HG03066 (cell line): ENCODE measurements around the gene PRIM2.
"Not testable (repeated sequence)": the region's sequence is repeated elsewhere in the genome, so short reads cannot be mapped to it uniquely, and the experiment has no call there.

Source experiments
- ATAC-seq: cut with Tn5 transposase; IDR thresholded peaks from one replicate; pipeline ENCODE4 v1.9.1; 2021; ENCODE audit warnings: low read depth; ENCODE audit not compliant: unreplicated experiment

Gene PRIM2

GRCh38 chr6:57488551-57488950 is 171.1 kb downstream of the PRIM2 start:
- ATAC-seq: not testable (repeated sequence)

GRCh38 chr6:57489887-57490286 is 172.5 kb downstream of the PRIM2 start:
- ATAC-seq: not testable (repeated sequence)

GRCh38 chr6:57491795-57492194 is 174.4 kb downstream of the PRIM2 start:
- ATAC-seq: not testable (repeated sequence)

- ATAC-seq: not testable (repeated sequence)
Observed at GRCh38 chr6:57496251-57496650, 178.8 kb downstream of the PRIM2 start.

GRCh38 chr6:57500368-57501021 is 183.1 kb downstream of the PRIM2 start:
- not testable (repeated sequence) for ATAC-seq

- not testable (repeated sequence) for ATAC-seq
Observed at GRCh38 chr6:57502387-57502786, 185.0 kb downstream of the PRIM2 start.

GRCh38 chr6:57505251-57505650 is 187.8 kb downstream of the PRIM2 start:
- not testable (repeated sequence) for ATAC-seq

GRCh38 chr6:57510390-57510789 is 193.0 kb downstream of the PRIM2 start:
- ATAC-seq: not testable (repeated sequence)

GRCh38 chr6:57515171-57515570 is 197.7 kb downstream of the PRIM2 start:
- not testable (repeated sequence) for ATAC-seq

- ATAC-seq: not testable (repeated sequence)
Observed at GRCh38 chr6:57515845-57516244, 198.4 kb downstream of the PRIM2 start.

- ATAC-seq: not testable (repeated sequence)
Observed at GRCh38 chr6:57516776-57517175, 199.3 kb downstream of the PRIM2 start.

GRCh38 chr6:57519198-57519597 is 201.8 kb downstream of the PRIM2 start:
- ATAC-seq: not testable (repeated sequence)

- not testable (repeated sequence) for ATAC-seq
Observed at GRCh38 chr6:57521085-57521484, 203.7 kb downstream of the PRIM2 start.

- not testable (repeated sequence) for ATAC-seq
Observed at GRCh38 chr6:57523221-57523620, 205.8 kb downstream of the PRIM2 start.

- not testable (repeated sequence) for ATAC-seq
Observed at GRCh38 chr6:57529755-57530154, 212.3 kb downstream of the PRIM2 start.

GRCh38 chr6:57532660-57533059 is 215.2 kb downstream of the PRIM2 start:
- not testable (repeated sequence) for ATAC-seq

- not testable (repeated sequence) for ATAC-seq
Observed at GRCh38 chr6:57535121-57535520, 217.7 kb downstream of the PRIM2 start.

- peak; percentile 63 for ATAC-seq
Observed at GRCh38 chr6:57535994-57536393, 218.6 kb downstream of the PRIM2 start.

GRCh38 chr6:57537916-57538315 is 220.5 kb downstream of the PRIM2 start:
- ATAC-seq: not testable (repeated sequence)

- not testable (repeated sequence) for ATAC-seq
Observed at GRCh38 chr6:57551961-57552360, 234.5 kb downstream of the PRIM2 start.

GRCh38 chr6:57557855-57558254 is 240.4 kb downstream of the PRIM2 start:
- ATAC-seq: not testable (repeated sequence)

GRCh38 chr6:57559170-57559569 is 241.7 kb downstream of the PRIM2 start:
- ATAC-seq: not testable (repeated sequence)
